ENCODE results near the gene SLC39A2.
A peak's percentile ranks its signal among the peaks of the same experiment; 100 is the strongest.
"Not testable (repeated sequence)": the region's sequence is repeated elsewhere in the genome, so short reads cannot be mapped to it uniquely, and the experiment has no call there.

Gene SLC39A2

GRCh38 chr14:20998674-20999366, at the start of gene SLC39A2:
SLC39A2 (plus strand) TSS chr14:20999293; CDS start chr14:20999447, 154 bp downstream.
- no peak for DNase-seq

- not testable (repeated sequence) for DNase-seq
These were observed 44.2 kb upstream of the SLC39A2 start, which contains the start of gene RNASE2 for GRCh38 chr14:20954736-20955537. RNASE2 (plus strand) TSS chr14:20955487; CDS start chr14:20955772, 285 bp downstream.

- DNase-seq, result not testable (repeated sequence)
These were observed 43.6 kb upstream of the SLC39A2 start for GRCh38 chr14:20955538-20955873.

GRCh38 chr14:20956376-20956976, 42.6 kb upstream of the SLC39A2 start:
- no peak for DNase-seq

- not testable (repeated sequence) for DNase-seq
These were observed 40.1 kb upstream of the SLC39A2 start for GRCh38 chr14:20958946-20959345.

GRCh38 chr14:20969336-20969735, 29.8 kb upstream of the SLC39A2 start:
- no peak for DNase-seq

GRCh38 chr14:20970647-20970982, 28.5 kb upstream of the SLC39A2 start:
- DNase-seq, result no peak

- DNase-seq, result peak; percentile 71
These were observed 27.9 kb upstream of the SLC39A2 start for GRCh38 chr14:20970983-20971704.

- DNase-seq, result no peak
These were observed 27.4 kb upstream of the SLC39A2 start for GRCh38 chr14:20971705-20972021.

- no peak for DNase-seq
These were observed 25.6 kb upstream of the SLC39A2 start for GRCh38 chr14:20973501-20973900.

GRCh38 chr14:20976291-20976690, 22.8 kb upstream of the SLC39A2 start:
- no peak for DNase-seq

GRCh38 chr14:20978687-20979086, 20.4 kb upstream of the SLC39A2 start:
- no peak for DNase-seq

GRCh38 chr14:20980906-20981305, 18.2 kb upstream of the SLC39A2 start:
- DNase-seq, result no peak

- no peak for DNase-seq
These were observed 16.3 kb upstream of the SLC39A2 start for GRCh38 chr14:20982646-20983369.

- DNase-seq, result not testable (repeated sequence)
These were observed 13.4 kb upstream of the SLC39A2 start for GRCh38 chr14:20985650-20986049.

- DNase-seq, result no peak
These were observed 12.3 kb upstream of the SLC39A2 start for GRCh38 chr14:20986811-20987210.

GRCh38 chr14:20988717-20989470, 10.2 kb upstream of the SLC39A2 start:
- DNase-seq, result no peak

- no peak for DNase-seq
These were observed 9.7 kb upstream of the SLC39A2 start for GRCh38 chr14:20989471-20989786.

GRCh38 chr14:20989787-20990600, 9.1 kb upstream of the SLC39A2 start, which contains the start of gene METTL17:
METTL17 (plus strand) TSS chr14:20989980; CDS start chr14:20990003, 23 bp downstream.
- peak; percentile 76 for DNase-seq

GRCh38 chr14:20996521-20996920, 2.6 kb upstream of the SLC39A2 start:
- DNase-seq, result no peak

GRCh38 chr14:20997115-20997514, 2.0 kb upstream of the SLC39A2 start:
- no peak for DNase-seq
